Cortex of kidney (tissue), 1 donor: ENCODE data around the gene KLHL13.
"Not testable (repeated sequence)": the region's sequence is repeated elsewhere in the genome, so short reads cannot be mapped to it uniquely, and the experiment has no call there.

Source experiments
- DNase-seq: peaks from one replicate; lab custom pipeline; 2025; lab: John Stamatoyannopoulos, UW

Gene KLHL13

DNA sequence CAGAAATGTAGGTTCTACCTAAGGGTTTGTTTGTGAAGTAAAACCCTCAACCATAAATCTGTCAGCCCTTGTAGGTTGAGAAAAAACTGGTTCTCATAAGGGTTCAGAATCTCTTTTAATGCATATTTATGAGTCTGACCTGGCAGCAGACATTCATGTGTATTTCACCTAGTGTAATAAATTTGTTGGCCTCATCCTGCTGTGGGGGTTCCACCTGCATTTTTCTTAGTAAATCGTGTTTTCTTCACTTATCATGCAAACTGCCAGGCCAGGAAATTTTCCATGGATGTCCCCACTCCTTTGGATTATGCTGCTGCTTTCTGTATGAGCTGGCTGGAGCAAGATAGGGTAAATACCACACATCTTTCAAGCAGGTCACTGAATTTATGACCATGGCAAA, 42.4 kb downstream of the KLHL13 start:
- no peak for DNase-seq

- DNase-seq, result no peak
These were observed 49.6 kb downstream of the KLHL13 start for GRCh38 chrX:118066867-118067515.

DNA sequence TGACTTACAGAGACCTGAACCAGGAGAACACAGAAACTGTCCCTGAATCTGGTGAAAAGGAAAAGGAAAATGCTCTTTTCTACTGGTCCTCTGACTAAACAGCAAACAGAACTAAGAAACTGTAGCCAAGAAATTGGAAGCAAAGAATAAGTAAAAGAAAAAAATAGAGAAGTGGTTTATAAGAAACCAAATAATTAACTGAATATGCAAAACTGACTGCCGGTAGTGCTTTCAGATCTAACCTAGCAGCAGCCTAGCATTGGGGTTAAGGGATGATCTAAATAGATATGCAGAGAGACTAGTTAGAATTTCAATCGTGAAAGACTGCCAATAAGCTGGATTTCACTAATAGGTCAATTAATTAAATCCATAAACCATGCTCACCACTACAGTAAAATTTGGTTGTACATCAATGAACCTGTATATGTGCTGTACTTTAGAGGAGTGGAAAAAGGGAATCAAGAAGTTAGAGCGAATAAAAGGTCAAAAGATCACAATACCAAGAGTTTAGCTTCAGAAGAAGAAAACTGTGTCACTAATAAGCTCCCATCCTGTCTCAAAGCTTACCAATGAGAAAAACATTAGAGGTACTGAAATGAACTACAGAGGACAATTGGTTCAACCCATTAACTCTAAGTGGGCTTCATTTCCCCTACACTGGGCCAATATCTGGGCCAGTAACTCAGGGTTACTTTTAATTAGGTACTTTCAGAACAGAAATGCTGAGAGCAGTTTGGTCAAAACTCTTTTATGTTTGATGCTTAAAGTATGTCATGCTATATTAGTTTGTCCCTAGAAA, 53.6 kb downstream of the KLHL13 start:
- DNase-seq, result no peak

DNA sequence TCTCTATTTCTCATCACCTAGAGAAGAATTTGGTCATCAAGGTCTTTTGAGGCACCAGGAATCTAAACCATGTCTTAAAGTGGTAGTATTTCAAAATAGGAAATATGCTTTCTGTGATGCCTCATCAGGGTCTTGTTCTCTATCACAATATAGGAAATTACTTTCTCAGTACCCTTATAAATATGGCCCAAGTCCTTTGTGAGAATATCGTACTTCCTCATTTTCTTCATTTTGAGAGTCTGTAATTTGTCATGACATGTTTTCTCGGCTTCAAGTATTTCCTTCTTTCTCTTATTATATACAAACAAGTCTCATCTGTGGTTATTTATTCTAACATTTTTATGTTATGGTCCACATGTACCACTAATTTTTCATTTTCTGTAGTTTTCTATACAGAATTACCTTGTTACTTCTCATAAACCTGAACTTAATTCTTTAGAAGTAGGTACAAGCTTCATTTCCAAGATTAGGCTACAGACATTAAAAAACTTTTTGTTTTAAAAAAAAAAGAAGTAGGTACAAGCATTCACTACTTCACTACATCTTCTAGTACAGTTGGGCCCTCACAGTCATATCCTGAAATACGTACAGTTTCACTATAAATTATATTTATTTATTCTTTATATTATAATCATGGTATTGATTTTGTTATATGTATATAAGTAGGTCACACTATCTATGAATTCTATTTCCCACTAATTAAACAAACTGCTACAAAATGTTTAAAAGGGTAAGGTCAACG, 54.4 kb downstream of the KLHL13 start:
- no peak for DNase-seq

- no peak for DNase-seq
These were observed 57.7 kb downstream of the KLHL13 start for GRCh38 chrX:118058924-118059323.

DNA sequence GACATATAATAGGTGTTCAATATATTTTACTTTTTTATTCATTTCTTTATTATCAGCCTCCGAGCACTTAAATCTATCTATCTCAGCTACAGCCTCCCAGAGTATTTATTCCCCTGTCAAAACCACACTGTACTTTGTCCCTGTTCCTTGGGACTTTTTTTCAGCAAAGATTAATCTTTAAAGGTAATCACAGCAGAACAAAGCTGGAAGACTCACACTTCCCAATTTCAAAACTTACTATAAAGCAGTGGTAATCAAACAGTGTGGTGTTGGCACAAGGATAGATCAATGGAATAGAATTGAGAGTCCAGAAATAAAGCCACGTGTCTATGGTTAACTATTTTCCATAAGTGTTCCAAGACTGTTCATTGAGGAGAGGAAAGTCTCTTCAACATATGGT, 59.7 kb downstream of the KLHL13 start:
- no peak for DNase-seq

DNA sequence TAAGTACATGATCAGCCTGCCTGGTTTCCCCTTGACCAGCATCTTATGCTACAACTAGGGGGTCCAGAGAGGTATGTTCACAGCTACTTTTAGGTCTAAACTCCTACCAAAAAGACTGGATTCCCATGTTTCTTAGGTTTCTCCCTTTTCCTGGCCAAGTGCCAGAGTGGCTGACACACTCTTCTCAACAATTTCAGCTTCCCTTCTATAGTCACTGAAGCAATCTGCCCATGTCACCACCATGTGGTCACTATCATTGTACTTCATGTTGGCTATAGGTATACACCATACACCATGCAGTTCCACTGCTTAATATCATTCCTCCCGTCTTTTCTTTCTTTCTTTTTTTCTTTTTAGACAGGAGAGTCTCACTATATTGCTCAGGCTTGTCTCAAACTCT, 66.9 kb downstream of the KLHL13 start:
- no peak for DNase-seq

DNA sequence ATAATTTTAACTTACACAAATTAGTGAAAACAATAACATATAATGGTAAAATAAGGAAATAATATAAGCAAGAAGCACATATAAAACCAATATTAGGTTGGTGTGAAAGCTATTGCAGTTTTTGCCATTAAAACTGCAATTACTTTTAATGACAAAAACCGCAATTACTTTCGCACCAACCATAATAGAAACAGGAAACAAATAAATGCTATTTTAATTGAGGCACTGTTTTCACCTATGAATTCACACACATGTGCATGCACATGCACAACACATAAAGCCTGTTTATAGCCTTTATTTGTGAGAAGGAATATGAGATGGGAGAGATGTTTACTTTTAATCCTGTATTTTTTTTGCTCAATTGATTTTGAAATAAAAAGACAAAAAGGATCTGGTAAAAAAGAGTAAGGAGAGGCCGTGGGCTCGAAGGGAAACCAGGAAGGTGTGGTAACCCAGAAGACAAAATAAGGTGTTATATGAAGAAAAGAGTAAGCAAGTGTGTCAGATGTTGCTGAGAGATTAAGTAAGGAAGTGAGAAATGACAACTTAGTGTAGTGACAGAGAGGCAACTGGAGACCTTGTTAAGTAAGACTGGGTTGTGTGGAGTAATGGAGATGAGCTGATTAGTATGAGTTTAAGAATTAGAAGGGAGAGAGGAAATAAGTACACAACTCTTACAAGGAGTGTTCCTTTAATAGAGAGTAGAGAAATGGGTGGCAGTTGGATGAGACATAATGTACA, 69.0 kb downstream of the KLHL13 start:
- no peak for DNase-seq

- no peak for DNase-seq
These were observed 77.0 kb downstream of the KLHL13 start for GRCh38 chrX:118039591-118039990.

DNA sequence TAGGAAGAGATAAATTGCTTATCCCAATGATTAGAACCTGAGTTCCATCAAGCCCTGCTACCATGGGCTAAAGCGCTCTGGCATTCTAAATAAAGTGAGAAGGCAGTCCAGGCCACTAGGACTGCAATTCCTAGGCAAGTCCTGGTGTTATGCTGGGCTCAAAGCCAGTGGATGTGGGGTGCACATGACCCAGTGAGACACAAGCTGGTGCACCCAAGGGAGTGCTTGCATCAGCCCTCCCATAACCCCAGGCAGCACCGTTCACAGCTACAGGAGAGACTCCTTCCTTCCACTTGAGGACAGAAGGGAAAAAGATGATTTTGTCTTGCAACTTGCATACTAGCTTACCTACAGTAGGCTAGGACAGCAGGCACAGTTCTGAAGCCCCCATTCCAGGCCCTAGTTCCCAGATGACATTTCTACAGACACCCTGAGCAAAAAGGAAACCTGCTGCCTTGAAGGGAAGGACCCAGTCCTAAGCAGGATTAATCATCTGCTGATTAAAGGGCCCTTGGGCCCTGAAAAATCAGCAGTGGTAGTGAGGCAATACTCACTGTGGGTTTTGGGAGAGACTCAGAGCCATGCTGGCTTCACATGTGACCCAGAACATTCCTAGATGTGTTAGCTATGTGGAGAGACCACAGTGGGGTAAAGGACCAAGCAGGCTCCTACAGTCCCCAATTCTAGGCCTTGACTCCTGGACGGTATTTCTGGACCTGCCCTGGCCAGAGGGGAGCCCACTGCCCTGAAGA, 77.8 kb downstream of the KLHL13 start:
- no peak for DNase-seq

DNA sequence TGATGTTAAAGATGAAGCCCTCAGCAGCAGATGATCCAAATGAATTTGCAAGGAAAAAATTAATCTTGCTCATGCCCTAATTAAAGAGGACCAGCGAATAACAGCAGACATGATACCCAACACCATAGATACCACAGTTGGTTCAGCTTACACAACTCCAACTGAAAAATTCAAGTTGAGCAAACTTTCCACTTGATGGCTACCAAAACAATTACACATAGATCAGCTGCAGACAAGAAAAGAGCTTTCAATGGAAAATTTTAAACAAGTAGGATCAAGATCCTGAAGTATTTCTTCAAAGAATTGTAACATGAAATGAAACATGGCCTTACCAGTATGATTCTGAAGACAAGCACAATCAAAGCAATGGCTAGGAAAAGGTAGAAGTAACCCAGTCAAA, 90.0 kb downstream of the KLHL13 start:
- no peak for DNase-seq

GRCh38 chrX:118025226-118025625, 91.4 kb downstream of the KLHL13 start:
- no peak for DNase-seq

- DNase-seq, result no peak
These were observed 92.1 kb downstream of the KLHL13 start for GRCh38 chrX:118024482-118024881.

- no peak for DNase-seq
These were observed 93.9 kb downstream of the KLHL13 start for GRCh38 chrX:118022753-118023152.

- no peak for DNase-seq
These were observed 100.2 kb downstream of the KLHL13 start for GRCh38 chrX:118016422-118016821.

GRCh38 chrX:118002417-118002816, 114.2 kb downstream of the KLHL13 start:
- DNase-seq, result not testable (repeated sequence)

- no peak for DNase-seq
These were observed 116.1 kb downstream of the KLHL13 start for GRCh38 chrX:118000518-118000917.

GRCh38 chrX:117998171-117998570, 118.4 kb downstream of the KLHL13 start:
- DNase-seq, result no peak

DNA sequence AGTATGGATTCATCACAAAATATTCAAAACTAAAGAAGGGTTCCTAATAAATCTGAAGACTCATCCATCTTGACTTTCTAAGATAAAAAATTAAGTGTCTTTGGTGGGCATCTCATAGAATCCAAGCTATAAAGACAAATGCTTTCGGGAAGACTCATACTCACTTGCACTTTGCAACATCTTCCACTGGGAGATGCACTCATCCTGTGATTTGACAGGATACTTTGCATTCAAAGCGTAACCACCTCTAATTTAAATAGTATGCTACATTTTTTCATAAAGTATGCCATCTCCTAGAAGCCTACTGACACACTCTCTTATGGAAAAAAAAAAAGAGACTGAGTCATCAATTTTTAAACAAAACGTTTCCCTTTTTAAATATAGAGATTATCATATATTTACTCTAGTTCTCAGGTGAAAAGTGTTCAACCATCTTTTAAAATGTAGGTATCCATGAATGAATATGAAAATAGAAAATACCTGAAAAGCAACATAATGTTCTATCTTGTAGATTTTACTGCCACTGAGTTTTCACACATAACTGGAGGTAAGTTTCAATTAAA, 119.6 kb downstream of the KLHL13 start:
- no peak for DNase-seq

DNA sequence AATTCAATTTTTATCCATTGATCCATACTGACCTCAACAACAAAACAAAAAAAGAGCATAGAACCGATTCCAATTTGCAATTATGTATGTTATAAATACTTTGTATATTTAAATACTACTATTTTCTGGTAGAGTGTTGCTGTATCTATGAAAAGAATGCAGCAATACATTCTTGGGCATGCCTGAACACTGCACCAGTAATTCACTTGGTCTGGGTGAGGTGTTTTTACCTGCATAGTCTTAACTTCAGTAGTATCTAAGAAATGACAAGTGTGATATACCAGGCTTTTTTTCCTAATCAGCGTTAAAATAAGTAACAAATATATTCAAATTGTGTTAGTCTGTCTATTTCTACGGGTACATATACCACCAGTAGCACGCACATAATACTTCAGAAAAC, 120.2 kb downstream of the KLHL13 start:
- no peak for DNase-seq

DNA sequence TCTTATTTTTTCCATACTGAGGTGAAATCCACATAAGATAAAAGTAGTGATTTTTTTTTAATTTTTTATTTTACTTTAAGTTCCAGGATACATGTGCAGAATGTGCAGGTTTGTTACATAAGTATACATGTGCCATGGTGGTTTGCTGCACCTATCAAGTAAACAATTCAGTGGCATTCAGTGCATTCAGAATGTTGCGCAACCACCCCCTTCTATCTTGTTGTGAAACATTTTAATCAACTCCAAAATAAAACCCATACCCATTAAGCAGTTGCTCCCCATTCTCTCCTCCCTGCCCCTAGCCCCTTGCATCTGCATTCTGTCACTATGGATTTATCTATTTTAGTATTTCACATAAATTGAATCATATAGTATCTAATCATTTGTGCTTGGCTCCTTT, 121.2 kb downstream of the KLHL13 start:
- no peak for DNase-seq
